PC-3 (cell line): ENCODE results near the gene ZNF784. TPM values are rescaled to one million over a fixed set of nuclear protein-coding genes. Genes with fewer than 3 reads are reported as not detected.
A peak's percentile ranks its signal among the peaks of the same experiment; 100 is the strongest.

Experiments
- ATAC-seq: fragments of 200-7000 bp; cut with Tn5 transposase; 2 replicates; pipeline ENCODE4 v1.9.1; 2020; ENCODE audit warnings: mild to moderate bottlenecking, moderate library complexity
- BruUV-seq: library from RNA; stranded (reverse); fragments of 400-500 nt; replicated peaks from 2 replicates; lab custom pipeline; 2021; lab: Mats Ljungman, UMichigan
- CTCF ChIA-PET: fragments of 300-600 bp; sonication (Branson Sonifier 250); formaldehyde crosslinking; loops from one replicate; lab custom pipeline; 2022; ENCODE audit warnings: antibody characterized with exemption; lab: Charles Lee
- POLR2A ChIA-PET: fragments of 300-600 bp; sonication (Branson Sonifier 250); formaldehyde crosslinking; loops from one replicate; lab custom pipeline; 2022; ENCODE audit warnings: antibody characterized with exemption; ENCODE audit not compliant: unreplicated experiment; lab: Charles Lee
- DNase-seq: peaks from one replicate; pipeline ENCODE4 v3.0.0-alpha.2; 2015
- H2AFZ ChIP-seq: fragments of 300-600 bp; sonication (generic); 2 replicates; pipeline ENCODE4 v1.6.0; 2016; ENCODE audit warnings: antibody characterized with exemption, low read length
- H3F3A ChIP-seq: fragments of 300-600 bp; sonication (generic); one replicate; pipeline ENCODE4 v1.6.0; 2017; ENCODE audit warnings: antibody characterized with exemption, low read length, control low read depth, mild to moderate bottlenecking; ENCODE audit not compliant: unreplicated experiment
- H3K27ac ChIP-seq: fragments of 300-600 bp; sonication (generic); 2 replicates; pipeline ENCODE4 v1.5.1; 2016; ENCODE audit warnings: mild to moderate bottlenecking, low read length
- H3K27me3 ChIP-seq: fragments of 300-600 bp; sonication (generic); 2 replicates; pipeline ENCODE4 v1.6.1; 2016; ENCODE audit warnings: low read length, mixed read lengths
- H3K36me3 ChIP-seq: fragments of 300-600 bp; sonication (generic); 2 replicates; pipeline ENCODE4 v1.6.1; 2016; ENCODE audit warnings: low read depth, mixed run types, low read length, mixed read lengths
- H3K4me1 ChIP-seq: fragments of 300-600 bp; sonication (generic); 2 replicates; pipeline ENCODE4 v1.5.1; 2016; ENCODE audit warnings: low read length; ENCODE audit not compliant: insufficient read depth
- H3K4me2 ChIP-seq: fragments of 300-600 bp; sonication (generic); 2 replicates; pipeline ENCODE4 v1.6.0; 2016; ENCODE audit warnings: low read length
- H3K4me3 ChIP-seq: fragments of 300-600 bp; sonication (generic); 2 replicates; pipeline ENCODE4 v1.5.1; 2016; ENCODE audit warnings: mild to moderate bottlenecking, low read length, mixed read lengths
- H3K79me2 ChIP-seq: fragments of 300-600 bp; sonication (generic); 2 replicates; pipeline ENCODE4 v1.6.1; 2017; ENCODE audit warnings: low read length, mixed read lengths
- H3K9ac ChIP-seq: fragments of 300-600 bp; sonication (generic); 2 replicates; pipeline ENCODE4 v1.6.0; 2016; ENCODE audit warnings: mild to moderate bottlenecking, low read length
- H3K9me2 ChIP-seq: fragments of 300-600 bp; sonication (generic); replicated peaks from 2 replicates; pipeline ENCODE4 v1.6.1; 2016; ENCODE audit warnings: mixed run types, low read length, mixed read lengths
- H3K9me3 ChIP-seq: fragments of 300-600 bp; sonication (generic); 2 replicates; pipeline ENCODE4 v1.6.1; 2016; ENCODE audit warnings: low read length, mixed read lengths
- H4K20me1 ChIP-seq: fragments of 300-600 bp; sonication (generic); 2 replicates; pipeline ENCODE4 v1.6.1; 2016; ENCODE audit warnings: low read length, mixed read lengths
- EZH2 ChIP-seq: fragments of 300-600 bp; sonication (generic); IDR thresholded peaks from one replicate; pipeline ENCODE4 v1.6.1; 2017; ENCODE audit warnings: antibody characterized with exemption, mild to moderate bottlenecking, low read length; ENCODE audit not compliant: unreplicated experiment
- EZH2phosphoT487 ChIP-seq: fragments of 300-600 bp; sonication (generic); IDR thresholded peaks from 2 replicates; pipeline ENCODE4 v1.6.1; 2018; ENCODE audit warnings: mild to moderate bottlenecking, antibody characterized with exemption, low read length, borderline replicate concordance
- intact Hi-C: fragments of 100-400 bp; cut with micrococcal nuclease; formaldehyde crosslinking; loops from 2 replicates; pipeline ENCODE4 v1.9.0; 2023
- total RNA-seq: library from RNA; depleted of rRNA; stranded (reverse); fragments of >200 nt; gene quantifications from 2 replicates; pipeline ENCODE4 v1.2.3, GENCODE V29; 2014
- TF ChIP-seq, protein P1 (sequence below): fragments of 300-600 bp; sonication (generic); conservative IDR thresholded peaks from 2 replicates; pipeline ENCODE4 v1.5.1; 2017; ENCODE audit warnings: antibody characterized with exemption, low read depth, mild to moderate bottlenecking, low read length

ZNF784 gene
- total RNA-seq, 1 experiment from 2014 or later, result 9.0 TPM

DNA sequence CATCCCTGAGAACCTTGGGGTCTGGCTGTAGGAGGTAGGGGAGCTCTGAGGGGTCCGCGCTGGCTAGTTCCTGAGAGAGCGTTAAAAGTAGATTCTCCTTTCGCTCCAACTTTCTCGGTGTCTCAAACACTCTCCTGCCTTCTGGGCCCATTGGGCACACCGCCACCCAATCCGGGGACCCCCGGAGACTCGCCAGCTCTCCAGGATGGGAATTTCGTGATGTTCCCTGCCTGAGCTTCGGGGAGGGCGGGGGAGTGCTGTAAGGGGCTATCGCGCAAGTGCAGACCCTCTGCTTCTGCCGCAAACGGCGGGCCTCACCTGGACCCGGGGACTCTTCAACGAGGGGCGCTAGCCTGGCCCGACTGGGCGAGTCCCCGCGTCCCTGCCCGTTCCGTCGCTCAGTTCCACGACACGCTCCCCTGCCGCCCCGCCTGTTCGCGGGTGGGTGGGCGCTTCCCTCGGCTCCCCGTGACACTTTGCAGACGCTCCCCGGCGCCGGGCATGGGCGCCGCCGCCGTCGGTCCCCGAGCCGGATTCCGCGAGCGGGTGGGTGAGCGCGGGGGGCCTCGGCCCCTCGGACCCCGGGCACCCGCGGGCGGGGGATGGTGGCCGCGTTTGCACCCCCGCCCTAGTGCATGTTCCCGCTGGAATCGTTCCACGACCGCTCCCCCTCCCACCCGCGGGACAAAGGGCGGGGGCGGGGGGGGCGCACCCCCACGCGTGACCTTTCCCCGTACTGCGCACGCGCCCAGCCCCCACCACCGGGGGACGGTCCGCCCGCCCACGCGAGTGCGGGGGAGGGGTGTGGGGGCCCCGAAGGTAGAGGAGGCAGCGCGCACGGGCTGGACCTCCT is 23.6 kb upstream of the ZNF784 start, which contains the start of gene CCDC106:
TSS of gene CCDC106 (plus strand) at position 481 of the 853 bp plus-strand sequence. CDS start 835 bp downstream, outside the sequence.
- H3K9me3 ChIP-seq, result no peaks in the 10 kb centered on the region
- CTCF ChIA-PET, result interaction anchor here (0.7 to 0.9 kb wide), 3 partner anchors 9 to 48 kb away, joined by 3 to 4 read pairs (median 4); partner anchors contain the start of gene ZNF865
- H3K27ac ChIP-seq, result 0 out of 2 replicates have a peak within 1 kb of the TSS, but pooled peaks have one; percentile 13
- peaks cover 31% of the 10 kb centered on the region for H3K4me1 ChIP-seq
- H3K4me2 ChIP-seq, result peak within 1 kb of the TSS; percentile 98
- peak within 1 kb of the TSS; percentile 95 for H3K4me3 ChIP-seq
- BruUV-seq, result no TSS peak
- H3K9me2 ChIP-seq, result no peaks in the 10 kb centered on the region
- ATAC-seq (peak; percentile 25), DNase-seq (peak; percentile 68)
- H3K9ac ChIP-seq, result peak within 1 kb of the TSS; percentile 86
- H2AFZ ChIP-seq, result peak within 1 kb of the TSS; percentile 86
- no peaks in the 10 kb centered on the region for H3K27me3 ChIP-seq
- peaks cover 5% of the 10 kb centered on the region for H3F3A ChIP-seq
- intact Hi-C loops, result no loop called here
- H3K79me2 ChIP-seq, result peaks cover 40% of the 10 kb centered on the region
- H4K20me1 ChIP-seq, result 0 out of 2 replicates have a peak, but pooled peaks cover 4% of the 10 kb centered on the region
- no peak for TF ChIP-seq EZH2
- no peak for TF ChIP-seq EZH2phosphoT487
- TF ChIP-seq, protein P1, sequence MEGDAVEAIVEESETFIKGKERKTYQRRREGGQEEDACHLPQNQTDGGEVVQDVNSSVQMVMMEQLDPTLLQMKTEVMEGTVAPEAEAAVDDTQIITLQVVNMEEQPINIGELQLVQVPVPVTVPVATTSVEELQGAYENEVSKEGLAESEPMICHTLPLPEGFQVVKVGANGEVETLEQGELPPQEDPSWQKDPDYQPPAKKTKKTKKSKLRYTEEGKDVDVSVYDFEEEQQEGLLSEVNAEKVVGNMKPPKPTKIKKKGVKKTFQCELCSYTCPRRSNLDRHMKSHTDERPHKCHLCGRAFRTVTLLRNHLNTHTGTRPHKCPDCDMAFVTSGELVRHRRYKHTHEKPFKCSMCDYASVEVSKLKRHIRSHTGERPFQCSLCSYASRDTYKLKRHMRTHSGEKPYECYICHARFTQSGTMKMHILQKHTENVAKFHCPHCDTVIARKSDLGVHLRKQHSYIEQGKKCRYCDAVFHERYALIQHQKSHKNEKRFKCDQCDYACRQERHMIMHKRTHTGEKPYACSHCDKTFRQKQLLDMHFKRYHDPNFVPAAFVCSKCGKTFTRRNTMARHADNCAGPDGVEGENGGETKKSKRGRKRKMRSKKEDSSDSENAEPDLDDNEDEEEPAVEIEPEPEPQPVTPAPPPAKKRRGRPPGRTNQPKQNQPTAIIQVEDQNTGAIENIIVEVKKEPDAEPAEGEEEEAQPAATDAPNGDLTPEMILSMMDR, result no peak
- POLR2A ChIA-PET, result interaction anchor here (0.6 kb wide), 2 partner anchors 523 to 667 kb away, joined by 3 to 4 read pairs; no protein-coding TSS in a partner anchor
- H3K36me3 ChIP-seq, result peaks cover 14% of the 10 kb centered on the region

DNA sequence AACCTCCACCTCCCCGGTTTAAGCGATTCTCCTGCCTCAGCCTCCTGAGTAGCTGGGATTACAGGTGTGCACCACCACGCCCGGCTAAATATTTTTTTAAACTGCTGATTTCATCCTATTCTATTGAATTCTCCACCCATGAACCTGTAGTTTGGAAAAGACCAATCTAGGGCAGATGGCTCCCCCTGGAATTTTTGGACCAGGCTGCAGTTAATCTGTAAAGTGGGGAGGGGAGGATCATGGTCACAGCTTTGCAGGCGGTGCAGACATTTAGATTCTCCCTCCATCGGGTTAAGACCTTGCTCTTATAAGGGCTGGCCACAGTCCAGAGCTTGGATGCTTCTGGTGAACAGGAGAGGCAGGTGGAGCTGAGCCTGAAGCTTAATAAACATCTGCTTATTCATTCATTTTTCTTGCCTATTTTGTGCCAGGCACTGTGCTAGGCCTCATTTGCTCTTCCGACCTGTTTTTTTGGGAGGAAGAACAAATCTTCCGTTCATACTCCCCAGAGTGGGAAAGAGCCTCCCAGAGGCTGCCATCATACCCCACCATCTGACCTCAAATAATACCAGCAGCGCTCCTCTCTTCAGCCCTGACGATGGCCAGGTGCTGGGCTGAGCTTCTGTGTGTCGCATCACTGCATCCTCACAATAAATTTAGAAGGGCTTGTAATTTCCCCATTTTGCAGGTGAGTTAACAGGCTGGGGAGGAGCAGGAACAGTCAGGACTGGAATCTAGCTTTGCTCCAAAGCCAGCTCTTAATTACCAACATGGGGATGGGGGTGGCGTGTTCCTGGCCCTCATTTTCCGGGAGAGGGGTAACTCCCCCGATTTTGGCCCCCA is 22.7 kb upstream of the ZNF784 start:
- H2AFZ ChIP-seq, result peak overlapping the region; percentile 86
- peak overlapping the region; percentile 86 for H3K9ac ChIP-seq
- peaks cover 5% of the 10 kb centered on the region for H3F3A ChIP-seq
- peak overlapping the region; percentile 95 for H3K4me3 ChIP-seq
- intact Hi-C loops, result no loop called here
- H3K27ac ChIP-seq, result no peak overlapping the region
- DNase-seq, result peak; percentile 35
- no peaks in the 10 kb centered on the region for H3K9me3 ChIP-seq
- H3K4me1 ChIP-seq, result peaks cover 39% of the 10 kb centered on the region
- 0 out of 2 replicates have a peak, but pooled peaks cover 4% of the 10 kb centered on the region for H4K20me1 ChIP-seq
- peaks cover 49% of the 10 kb centered on the region for H3K79me2 ChIP-seq
- no peaks in the 10 kb centered on the region for H3K27me3 ChIP-seq
- TF ChIP-seq EZH2 (no peak), EZH2phosphoT487 (no peak)
- TF ChIP-seq, protein P1, result no peak
- no peaks in the 10 kb centered on the region for H3K9me2 ChIP-seq
- ATAC-seq, result no peak
- H3K4me2 ChIP-seq, result peak overlapping the region; percentile 98
- CTCF ChIA-PET, result interaction anchor here (0.7 to 0.9 kb wide), 3 partner anchors 10 to 47 kb away, joined by 3 to 4 read pairs (median 4); partner anchors contain the start of gene ZNF865
- BruUV-seq, result TSS peak; percentile 4
- peaks cover 14% of the 10 kb centered on the region for H3K36me3 ChIP-seq
- POLR2A ChIA-PET, result interaction anchor here (0.6 kb wide), 2 partner anchors 523 to 668 kb away, joined by 3 to 4 read pairs; no protein-coding TSS in a partner anchor
